ENCODE measurements around the gene KLHL40. TPM values are rescaled to one million over a fixed set of nuclear protein-coding genes. Genes with fewer than 3 reads are reported as not detected.
A peak's percentile ranks its signal among the peaks of the same experiment; 100 is the strongest.

KLHL40 gene
- total and polyA plus RNA-seq, 9 of the 15 experiments (the other 6 are each of a cell fraction or from before 2014, with no cell fraction given), result not detected

- Histone ChIP-seq H3K27me3 (ENCODE audit: control insufficient read depth in 2 of 2, insufficient read depth in 2 of 2, low read length in 2 of 2) (no peaks in the 10 kb centered on the region), H3K9me1 (ENCODE audit: control insufficient read depth, insufficient read depth, low read length) (peaks cover 4% of the 10 kb centered on the region), H3K4me2 (ENCODE audit: insufficient read depth, low read length) (no peak overlapping the region), H3K79me2 (ENCODE audit: control insufficient read depth, insufficient read depth, low read length) (no peaks in the 10 kb centered on the region), H3K9ac (ENCODE audit: insufficient read depth in 1 of 2, low read depth in 2 of 2, low read length in 2 of 2) (peak overlapping the region in 1 of 2 experiments; percentile 31; a peak in 1 of 4 replicates), H3K27ac (ENCODE audit: extremely low read depth, low read depth, low read length) (no peak overlapping the region), H2AFZ (ENCODE audit: low read depth, low read length) (no peak overlapping the region), H3K4me1 (replicated peaks in 1 of 2; ENCODE audit: control insufficient read depth in 2 of 2, insufficient read depth in 2 of 2, low read length in 2 of 2) (peaks cover 16 to 39% of the 10 kb centered on the region in 2 experiments), H3K9me3 (replicated peaks; ENCODE audit: control insufficient read depth, insufficient read depth, low read depth, low read length) (no peaks in the 10 kb centered on the region), H4K20me1 (replicated peaks; ENCODE audit: control insufficient read depth, insufficient read depth, low read length) (no peaks in the 10 kb centered on the region), H3K36me3 (ENCODE audit: control insufficient read depth, insufficient read depth, low read length) (peaks cover 27% of the 10 kb centered on the region), H3K4me3 (no peak overlapping the region)
- ATAC-seq, result no peak
- CTCF ChIA-PET (ENCODE audit: low intra/inter-chr PET ratio), result no interaction called here
- DNase-seq (ENCODE audit: extremely low read depth in 1 of 4, low spot score in 3 of 4), result no peak
- in situ Hi-C loops (cut with MboI), result loop anchor here (5.0 kb wide), 1 partner anchor 96 kb away; no protein-coding TSS in a partner anchor
- no TSS peak for BruUV-seq (replicated peaks)
- POLR2A ChIA-PET, result interaction anchor here (0.6 to 4.0 kb wide), 9 partner anchors 10 to 131 kb away, joined by 3 to 37 read pairs (median 4); partner anchors contain the start of gene SEC22C
- no peak for TF ChIP-seq MAX (CRISPR knock-in tag; IDR thresholded peaks at IDR 0.05)
- TF ChIP-seq PCBP2 (IDR thresholded peaks at IDR 0.05; ENCODE audit: low read depth, low read length, poor library complexity, severe bottlenecking), result no peak
- TF ChIP-seq ERF (CRISPR knock-in tag; IDR thresholded peaks at IDR 0.05), result no peak
- TF ChIP-seq BRCA1 (IDR thresholded peaks at IDR 0.05), result no peak
- 0 out of 2 replicates have a peak, but pooled peaks have one; percentile 3 for TF ChIP-seq BRCA1 (CRISPR knock-in tag; IDR thresholded peaks at IDR 0.05)
- TF ChIP-seq TAF15 (IDR thresholded peaks at IDR 0.05; ENCODE audit: low read depth, low read length), result no peak
- no peak for TF ChIP-seq OTX1 (CRISPR knock-in tag; IDR thresholded peaks at IDR 0.05)
- intact Hi-C loops (cut with micrococcal nuclease), result loop anchor here (5.0 kb wide), 1 partner anchor 69 kb away; the partner anchor contains the start of gene SEC22C
- no peak for FAIRE-seq
- WGBS (ENCODE audit: insufficient coverage, low coverage, missing lambda C conversion rate), result 66% methylated on average over 9 of the region's 9 CpGs
These were observed 33.9 kb upstream of the KLHL40 start for GRCh38 chr3:42651248-42652091.
